K562 (cell line): ENCODE data around the gene USP26.

Source experiments
- JUN ChIP-seq, 2 experiments: sonication (generic) in 1 of 2; formaldehyde crosslinking in 1 of 2; IDR thresholded peaks; 2 replicates each; pipeline versions ENCODE4 v1.6.1 to v1.8.0; 2012 to 2022; ENCODE audit warnings: borderline replicate concordance in 2 of 2, mild to moderate bottlenecking in 2 of 2, improper control_type of control experiment in 1 of 2, low read depth in 1 of 2, low read length in 1 of 2, missing genetic modification reagents in 1 of 2
- ZNF586 ChIP-seq: fragments of 450-650 bp; formaldehyde crosslinking; conservative IDR thresholded peaks from 2 replicates; pipeline ENCODE4 v1.4.0; 2020; ENCODE audit warnings: mild to moderate bottlenecking, moderate library complexity

DNA sequence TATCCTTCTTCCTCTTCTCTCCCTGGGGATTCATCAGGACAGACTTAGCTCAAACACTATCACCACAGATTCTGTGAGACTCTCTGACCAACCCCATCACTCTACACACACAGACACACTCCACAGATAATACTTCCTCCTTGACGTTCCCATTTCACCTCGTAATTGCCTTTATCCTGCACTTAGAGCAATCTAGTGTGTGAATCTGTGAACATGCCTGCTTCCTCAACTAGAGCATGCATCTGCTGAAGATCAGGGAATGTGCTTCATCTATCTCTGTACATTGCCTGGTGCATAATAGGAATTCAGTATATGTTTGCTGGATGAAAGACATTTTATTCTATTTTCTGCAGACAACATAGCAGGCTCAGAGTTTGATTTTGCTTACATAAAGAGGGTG, 113.4 kb downstream of the USP26 start:
- TF ChIP-seq JUN (IDR thresholded peaks at IDR 0.05; ENCODE audit: borderline replicate concordance, low read depth, low read length): no peak
- TF ChIP-seq JUN (CRISPR knock-in tag; IDR thresholded peaks at IDR 0.05; ENCODE audit: borderline replicate concordance): no peak
- no peak for TF ChIP-seq ZNF586 (CRISPR knock-in tag)
